Suprapubic skin (tissue), 3 donors: Measurements from ENCODE around the gene FRMD4A.

Experiments
- CTCF ChIP-seq, 2 donors: fragments of 200-600 bp in 1 of 2; fragments of 450-650 bp in 1 of 2; sonication (generic) in 1 of 2; IDR thresholded peaks; one replicate each; pipeline ENCODE4 v1.5.1; 2016 to 2019; ENCODE audit warnings: antibody characterized with exemption in 2 of 2, mild to moderate bottlenecking in 1 of 2, moderate library complexity in 1 of 2
- EP300 ChIP-seq: sonication (generic); formaldehyde crosslinking; IDR thresholded peaks from one replicate; pipeline ENCODE4 v1.6.1; 2017; ENCODE audit warnings: antibody characterized with exemption

DNA sequence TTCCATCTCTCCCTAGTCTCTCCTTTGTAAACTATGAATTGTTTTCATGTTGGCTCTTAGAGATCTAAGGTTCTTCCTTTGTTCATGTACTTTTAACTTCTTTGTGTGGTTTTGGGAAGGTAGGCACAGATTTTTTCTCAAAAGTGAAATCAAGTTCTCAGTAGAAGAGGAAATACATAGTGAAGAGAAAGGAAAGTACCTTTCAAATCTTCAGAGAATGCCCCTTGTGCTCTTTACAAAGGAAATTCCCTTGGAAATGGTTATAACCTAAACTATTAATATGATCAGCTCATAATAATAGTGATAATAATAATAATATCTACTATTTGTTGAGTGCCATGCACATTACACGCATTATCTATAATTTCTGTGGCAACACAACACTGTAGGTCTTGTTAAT, 425.4 kb downstream of the FRMD4A start:
- TF ChIP-seq CTCF (IDR thresholded peaks at IDR 0.05) (no peak), EP300 (no peak)
